ENCODE measurements around the gene ZCWPW1. TPM values are rescaled to one million over a fixed set of nuclear protein-coding genes. Genes with fewer than 3 reads are reported as not detected.
"Not testable (repeated sequence)": the region's sequence is repeated elsewhere in the genome, so short reads cannot be mapped to it uniquely, and the experiment has no call there.

ZCWPW1 gene
- total RNA-seq, 1 donor from 2014 or later = 6.1 TPM

DNA sequence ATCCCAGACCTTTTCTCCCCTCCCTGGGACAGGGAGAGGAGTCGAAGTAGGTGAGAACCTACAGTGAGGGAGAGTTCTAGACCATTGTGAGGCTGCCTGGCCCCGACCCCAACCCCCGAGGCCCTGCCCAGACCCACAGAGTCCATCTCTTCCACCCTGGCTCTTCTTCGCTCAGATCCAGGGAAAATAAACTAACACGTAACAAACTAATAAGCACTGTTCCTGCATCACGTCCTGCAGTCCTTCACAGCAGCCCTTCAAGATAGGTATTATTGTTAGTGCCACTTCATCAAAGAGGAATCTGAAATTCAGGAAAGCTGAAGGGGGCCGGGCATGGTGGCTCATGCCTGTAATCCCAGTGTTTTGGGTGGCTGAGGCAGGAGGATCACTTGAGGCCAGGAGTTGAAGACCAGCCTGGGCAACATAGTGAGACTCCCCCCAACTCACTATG lies 35.7 kb upstream of the ZCWPW1 start, which contains the start of gene SPACDR:
SPACDR (minus strand) TSS at position 51 of the 451 bp plus-strand sequence. CDS start 235 bp downstream, outside the sequence.
- no peak for TF ChIP-seq CTCF (IDR thresholded peaks at IDR 0.05; ENCODE audit: unreplicated experiment)
- no peak within 1 kb of the TSS for H3K27ac Mint-ChIP-seq
- H3K4me3 Mint-ChIP-seq = no peak within 1 kb of the TSS
- DNase-seq (ENCODE audit: low spot score in 2 of 2, unreplicated experiment in 2 of 2) = no peak
- H3K4me1 Mint-ChIP-seq = peaks cover 2% of the 10 kb centered on the region
- H3K27me3 Mint-ChIP-seq (ENCODE audit: low read depth) = no peaks in the 10 kb centered on the region
- no peaks in the 10 kb centered on the region for H3K9me3 Mint-ChIP-seq
- peaks cover 3% of the 10 kb centered on the region for H3K36me3 Mint-ChIP-seq

DNA sequence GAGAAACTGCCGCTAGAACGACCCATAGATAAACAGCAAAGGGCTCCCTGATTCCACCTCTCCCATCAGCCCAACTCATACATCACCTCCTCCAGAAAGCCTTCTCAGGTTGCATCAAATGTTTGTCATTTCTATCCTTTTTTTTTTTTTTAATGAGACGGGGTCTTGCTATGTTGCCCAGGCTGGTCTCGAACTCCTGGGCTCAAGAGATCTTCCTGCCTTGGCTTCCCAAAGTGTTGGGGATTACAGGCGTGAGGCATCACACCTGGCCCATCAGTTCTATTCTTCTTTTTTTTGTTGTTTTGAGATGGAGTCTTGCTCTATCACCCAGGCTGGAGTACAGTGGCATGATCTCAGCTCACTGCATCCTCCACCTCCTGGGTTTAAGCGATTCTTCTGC lies 28.5 kb upstream of the ZCWPW1 start:
- Mint-ChIP-seq H3K27ac (no peak overlapping the region), H3K9me3 (no peaks in the 10 kb centered on the region), H3K27me3 (ENCODE audit: low read depth) (no peaks in the 10 kb centered on the region), H3K4me1 (no peaks in the 10 kb centered on the region), H3K36me3 (peaks cover 3% of the 10 kb centered on the region), H3K4me3 (no peak overlapping the region)
- DNase-seq (ENCODE audit: low spot score in 2 of 2, unreplicated experiment in 2 of 2) = no peak
- no peak for TF ChIP-seq CTCF (IDR thresholded peaks at IDR 0.05; ENCODE audit: unreplicated experiment)

DNA sequence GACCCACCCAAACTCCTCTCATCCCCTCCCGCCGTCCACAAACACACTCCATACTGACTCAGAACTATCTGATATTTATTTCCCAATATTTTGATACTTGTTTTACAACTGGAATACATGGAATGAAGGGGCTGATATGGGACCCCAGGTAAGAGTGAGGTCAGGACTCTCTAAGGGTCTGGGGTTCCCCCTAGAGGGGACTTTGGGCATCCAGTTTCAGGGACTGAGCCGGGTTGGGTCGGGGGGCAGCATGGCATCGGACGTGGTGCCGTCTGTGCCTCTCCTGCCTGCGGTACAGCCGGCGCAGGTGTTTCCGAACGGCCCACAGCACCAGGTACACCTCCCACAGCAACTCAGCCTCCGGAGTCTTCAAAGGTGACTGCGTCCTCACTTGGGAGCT lies 28.1 kb upstream of the ZCWPW1 start:
- H3K4me3 Mint-ChIP-seq = no peak overlapping the region
- no peaks in the 10 kb centered on the region for H3K9me3 Mint-ChIP-seq
- TF ChIP-seq CTCF (IDR thresholded peaks at IDR 0.05; ENCODE audit: unreplicated experiment) = no peak
- no peak for DNase-seq (ENCODE audit: low spot score in 2 of 2, unreplicated experiment in 2 of 2)
- H3K4me1 Mint-ChIP-seq = no peaks in the 10 kb centered on the region
- no peak overlapping the region for H3K27ac Mint-ChIP-seq
- peaks cover 3% of the 10 kb centered on the region for H3K36me3 Mint-ChIP-seq
- no peaks in the 10 kb centered on the region for H3K27me3 Mint-ChIP-seq (ENCODE audit: low read depth)

GRCh38 chr7:100455206-100455605 lies 26.7 kb upstream of the ZCWPW1 start:
- TF ChIP-seq CTCF (IDR thresholded peaks at IDR 0.05; ENCODE audit: unreplicated experiment) = no peak
- peaks cover 3% of the 10 kb centered on the region for H3K36me3 Mint-ChIP-seq
- DNase-seq (ENCODE audit: low spot score in 2 of 2, unreplicated experiment in 2 of 2) = no peak
- no peaks in the 10 kb centered on the region for H3K9me3 Mint-ChIP-seq
- H3K4me3 Mint-ChIP-seq = no peak overlapping the region
- H3K27ac Mint-ChIP-seq = no peak overlapping the region
- no peaks in the 10 kb centered on the region for H3K4me1 Mint-ChIP-seq
- no peaks in the 10 kb centered on the region for H3K27me3 Mint-ChIP-seq (ENCODE audit: low read depth)

- H3K4me1 Mint-ChIP-seq; DNase-seq (ENCODE audit: low spot score in 2 of 2, unreplicated experiment in 2 of 2); H3K36me3 Mint-ChIP-seq; H3K27ac Mint-ChIP-seq; H3K4me3 Mint-ChIP-seq; H3K27me3 Mint-ChIP-seq (ENCODE audit: low read depth); H3K9me3 Mint-ChIP-seq: not testable (repeated sequence)
These were observed 25.4 kb upstream of the ZCWPW1 start for GRCh38 chr7:100453854-100454253.

GRCh38 chr7:100452513-100452912 lies 24.0 kb upstream of the ZCWPW1 start:
- Mint-ChIP-seq H3K9me3 (no peaks in the 10 kb centered on the region), H3K4me1 (no peaks in the 10 kb centered on the region), H3K27ac (no peak overlapping the region), H3K36me3 (no peaks in the 10 kb centered on the region), H3K4me3 (no peak overlapping the region), H3K27me3 (ENCODE audit: low read depth) (no peaks in the 10 kb centered on the region)
- DNase-seq (ENCODE audit: low spot score in 2 of 2, unreplicated experiment in 2 of 2) = no peak
- no peak for TF ChIP-seq CTCF (IDR thresholded peaks at IDR 0.05; ENCODE audit: unreplicated experiment)
